HepG2 (cell line): ENCODE results near the gene GPN1. TPM values are rescaled to one million over a fixed set of nuclear protein-coding genes. Genes with fewer than 3 reads are reported as not detected.
A peak's percentile ranks its signal among the peaks of the same experiment; 100 is the strongest.

Experiments used
- ATAC-seq: fragments of 200-7000 bp; cut with Tn5 transposase; 3 replicates; pipeline ENCODE4 v1.9.1; 2020; ENCODE audit warnings: mild to moderate bottlenecking, moderate library complexity
- BruUV-seq: library from RNA; stranded (reverse); fragments of 400-500 nt; replicated peaks from 2 replicates; lab custom pipeline; 2021; lab: Mats Ljungman, UMichigan
- CTCF ChIA-PET: fragments of 300-600 bp; formaldehyde crosslinking; extraction: SDS; loops from one replicate; lab custom pipeline; 2021; ENCODE audit warnings: low total read pairs, inconsistent platforms, low intra/inter-chr PET ratio; lab: Yijun Ruan, JAX
- POLR2A ChIA-PET: fragments of 350-600 bp; sonication (Branson Sonifier 250); formaldehyde crosslinking; loops from one replicate; lab custom pipeline; 2020; ENCODE audit warnings: antibody characterized with exemption, inconsistent platforms; lab: Yijun Ruan, JAX
- DNase-seq: peaks from one replicate; pipeline ENCODE4 v3.0.0-alpha.2; 2015; ENCODE audit warnings: low spot score
- FAIRE-seq: peaks from 3 replicates; lab custom pipeline; 2011; peaks lifted over from hg19 to GRCh38; lab: Jason Lieb, UNC
- H2AFZ ChIP-seq: one replicate; pipeline ENCODE4 v1.6.1; 2011; ENCODE audit warnings: low read length, inconsistent platforms
- H3K27ac ChIP-seq: fragments of 300-600 bp; 3 replicates; pipeline ENCODE4 v1.8.0; 2011; ENCODE audit warnings: mixed run types, mild to moderate bottlenecking, mixed read lengths, low read length, inconsistent platforms; ENCODE audit not compliant: insufficient read depth; ENCODE audit errors: extremely low read length
- H3K27me3 ChIP-seq, 2 experiments: fragments of 200-600 bp in 1 of 2; 2 replicates in 1 of 2; 3 replicates in 1 of 2; pipeline versions ENCODE4 v1.6.0 to v1.8.0; 2011; ENCODE audit warnings: low read length in 2 of 2, mild to moderate bottlenecking in 2 of 2, moderate library complexity in 2 of 2, inconsistent platforms in 1 of 2; ENCODE audit not compliant: insufficient read depth in 2 of 2, control insufficient read depth in 1 of 2
- H3K36me3 ChIP-seq, 2 experiments: fragments of 200-600 bp in 1 of 2; replicated peaks in 1 of 2; 2 replicates in 1 of 2; 3 replicates in 1 of 2; pipeline versions ENCODE4 v1.5.1 to v1.8.0; 2011; ENCODE audit warnings: low read length in 2 of 2, inconsistent platforms in 1 of 2; ENCODE audit not compliant: insufficient read depth in 2 of 2, control insufficient read depth in 1 of 2
- H3K4me1 ChIP-seq: 2 replicates; pipeline ENCODE4 v1.5.1; 2012; ENCODE audit warnings: low read length, inconsistent platforms; ENCODE audit not compliant: insufficient read depth
- H3K4me2 ChIP-seq: 2 replicates; pipeline ENCODE4 v1.6.0; 2011; ENCODE audit warnings: low read depth, low read length, inconsistent platforms
- H3K4me3 ChIP-seq, 3 experiments: fragments of 200-600 bp in 1 of 3; sonication (generic), shearing (Covaris generic) in 1 of 3; replicated peaks in 1 of 3; 2 replicates each; pipeline ENCODE4 v1.5.1; 2011 to 2016; ENCODE audit warnings: low read length in 3 of 3, inconsistent platforms in 2 of 3, low read depth in 2 of 3, mild to moderate bottlenecking in 2 of 3, control low read depth in 1 of 3, mixed read lengths in 1 of 3; ENCODE audit not compliant: insufficient read depth in 1 of 3
- H3K79me2 ChIP-seq: one replicate; pipeline ENCODE4 v1.6.1; 2011; ENCODE audit warnings: low read length, inconsistent platforms; ENCODE audit not compliant: insufficient read depth
- H3K9ac ChIP-seq: 2 replicates; pipeline ENCODE4 v1.6.0; 2011; ENCODE audit warnings: mild to moderate bottlenecking, low read depth, low read length, inconsistent platforms; ENCODE audit not compliant: insufficient read depth
- H3K9me3 ChIP-seq: 2 replicates; pipeline ENCODE4 v1.5.1; 2012; ENCODE audit warnings: mild to moderate bottlenecking, low read length
- H4K20me1 ChIP-seq: 2 replicates; pipeline ENCODE4 v1.6.0; 2011; ENCODE audit warnings: inconsistent platforms, mild to moderate bottlenecking, low read length, moderate library complexity; ENCODE audit not compliant: insufficient read depth
- ARNTL ChIP-seq: sonication (generic); formaldehyde crosslinking; IDR thresholded peaks from 2 replicates; pipeline ENCODE4 v1.4.0; 2020; ENCODE audit warnings: mild to moderate bottlenecking, missing genetic modification reagents
- MLLT10 ChIP-seq: sonication (generic); formaldehyde crosslinking; IDR thresholded peaks from 2 replicates; pipeline ENCODE4 v1.4.0; 2020; ENCODE audit warnings: missing genetic modification reagents
- PRDM15 ChIP-seq: sonication (generic); formaldehyde crosslinking; IDR thresholded peaks from 2 replicates; pipeline ENCODE4 v1.4.0; 2020; ENCODE audit warnings: missing genetic modification reagents
- RFXAP ChIP-seq: sonication (generic); formaldehyde crosslinking; IDR thresholded peaks from 2 replicates; pipeline ENCODE4 v1.4.0; 2020; ENCODE audit warnings: missing genetic modification reagents, borderline replicate concordance
- THAP9 ChIP-seq: sonication (generic); formaldehyde crosslinking; IDR thresholded peaks from 2 replicates; pipeline ENCODE4; 2020; ENCODE audit warnings: missing genetic modification reagents, mild to moderate bottlenecking, borderline replicate concordance
- TP53 ChIP-seq: sonication (generic); formaldehyde crosslinking; conservative IDR thresholded peaks from 2 replicates; pipeline ENCODE4 v1.4.0; 2020; ENCODE audit warnings: missing genetic modification reagents
- ZHX2 ChIP-seq, 2 experiments: sonication (generic) in 1 of 2; formaldehyde crosslinking in 1 of 2; IDR thresholded peaks; 2 replicates each; pipeline versions ENCODE4 v1.6.1 to v1.9.0; 2014 to 2022; ENCODE audit warnings: antibody characterized with exemption in 1 of 2, borderline replicate concordance in 1 of 2, inconsistent platforms in 1 of 2, low read depth in 1 of 2, missing genetic modification reagents in 1 of 2
- ZMYM3 ChIP-seq: sonication (generic); formaldehyde crosslinking; IDR thresholded peaks from 2 replicates; pipeline ENCODE4 v1.5.1; 2020; ENCODE audit warnings: mild to moderate bottlenecking, missing genetic modification reagents
- ZNF121 ChIP-seq: sonication (generic); formaldehyde crosslinking; IDR thresholded peaks from 2 replicates; pipeline ENCODE4 v1.5.0; 2020; ENCODE audit warnings: mild to moderate bottlenecking, missing genetic modification reagents
- ZNF256 ChIP-seq: sonication (generic); formaldehyde crosslinking; conservative IDR thresholded peaks from 2 replicates; pipeline ENCODE4 v1.4.0; 2020; ENCODE audit warnings: missing genetic modification reagents
- ZNF296 ChIP-seq: sonication (generic); formaldehyde crosslinking; conservative IDR thresholded peaks from 2 replicates; pipeline ENCODE4 v1.5.0; 2020; ENCODE audit warnings: mild to moderate bottlenecking, missing genetic modification reagents
- ZNF616 ChIP-seq: sonication (generic); formaldehyde crosslinking; IDR thresholded peaks from 2 replicates; pipeline ENCODE4 v1.5.0; 2020; ENCODE audit warnings: low read depth, mild to moderate bottlenecking, missing genetic modification reagents
- WGBS: methylation state at CpG from one replicate; pipeline ENCODE4 v1.1.6; 2017; ENCODE audit warnings: low lambda C conversion rate; 5-methylcytosine and 5-hydroxymethylcytosine counted together
- in situ Hi-C: cut with HindIII; loops from 2 replicates; pipeline ENCODE4 v1.10.0; 2017; ENCODE audit warnings: low pct_unique_long_range_greater_than_20kb; ENCODE audit not compliant: extremely low pct_ligation_motif_present
- intact Hi-C: fragments of 100-400 bp; cut with micrococcal nuclease; formaldehyde crosslinking; loops from one replicate; pipeline ENCODE4 v1.10.0; 2022; ENCODE audit not compliant: unreplicated experiment
- polyA plus RNA-seq, 8 experiments: library from polyadenylated mRNA; depleted of rRNA in 3 of 8; stranded (reverse) in 7 of 8; unstranded in 1 of 8; fragments of >200 nt; fragmentation: Illumina TruSeq in 4 of 8; extraction: Trizol in 4 of 8; gene quantifications; 2 replicates each; pipeline versions ENCODE4 v1.2.1 to v1.2.3, GENCODE V29; 2011 to 2016; ENCODE audit warnings: low read depth in 4 of 8, missing spikeins in 1 of 8, mixed read lengths in 1 of 8; ENCODE audit not compliant: insufficient read depth in 1 of 8
- total RNA-seq, 5 experiments: library from RNA; depleted of rRNA; stranded (reverse); fragments of >200 nt; fragmentation: Illumina TruSeq; extraction: Trizol; gene quantifications; 2 replicates each; pipeline ENCODE4 v1.2.3, GENCODE V29; 2016; ENCODE audit warnings: low read depth in 1 of 5

GPN1 gene
- total and polyA plus RNA-seq, 2 of the 13 experiments (the other 11 are each of a cell fraction or from before 2014, with no cell fraction given): 54.5 to 62.7 TPM

GRCh38 chr2:27593240-27593639, 35.6 kb upstream of the GPN1 start:
- no peak overlapping the region for H2AFZ ChIP-seq
- H3K79me2 ChIP-seq: peaks cover 89% of the 10 kb centered on the region
- in situ Hi-C loops (no loop called here), intact Hi-C loops (no loop called here)
- 97% methylated on average over 2 of the region's 2 CpGs for WGBS
- H3K36me3 ChIP-seq: peaks cover 0 to 3% of the 10 kb centered on the region in 2 experiments; a peak in 1 of 5 replicates
- H3K4me2 ChIP-seq: no peak overlapping the region
- no peak for FAIRE-seq
- ChIA-PET POLR2A (interaction anchor here (1.4 kb wide), 1 partner anchor 11 kb away, joined by 3 read pairs; the partner anchor contains the start of gene ZNF512), CTCF (no interaction called here)
- no peak overlapping the region for H3K9ac ChIP-seq
- H4K20me1 ChIP-seq: peaks cover 35% of the 10 kb centered on the region
- BruUV-seq: no TSS peak
- H3K4me3 ChIP-seq: no peak overlapping the region
- no peak for ATAC-seq
- H3K27me3 ChIP-seq: no peaks in the 10 kb centered on the region
- no peak overlapping the region for H3K27ac ChIP-seq
- peaks cover 9% of the 10 kb centered on the region for H3K9me3 ChIP-seq
- peaks cover 33% of the 10 kb centered on the region for H3K4me1 ChIP-seq
- DNase-seq: no peak
- TF ChIP-seq MLLT10 (CRISPR knock-in tag) (no peak), PRDM15 (no peak), ZNF296 (CRISPR knock-in tag) (no peak), ZNF256 (no peak), ZMYM3 (CRISPR knock-in tag) (0 out of 2 replicates have a peak, but pooled peaks have one; percentile 16), ARNTL (CRISPR knock-in tag) (no peak), THAP9 (CRISPR knock-in tag) (no peak), ZHX2 (IDR thresholded peaks at IDR 0.05; ENCODE audit: low read depth) (no peak), ZHX2 (CRISPR knock-in tag; IDR thresholded peaks at IDR 0.05; ENCODE audit: borderline replicate concordance) (no peak), RFXAP (CRISPR knock-in tag) (no peak), ZNF121 (CRISPR knock-in tag) (peak; percentile 78), ZNF616 (CRISPR knock-in tag) (no peak), TP53 (no peak)
